Spleen (tissue), 7 donors: ENCODE results near the gene CIB1.

ENCODE experiments used
- POLR2AphosphoS5 ChIP-seq, 3 donors: sonication (generic); formaldehyde crosslinking; IDR thresholded peaks; one replicate each; pipeline ENCODE4 v1.5.1; 2017; ENCODE audit warnings: antibody characterized with exemption in 3 of 3
- TF ChIP-seq, protein P1 (sequence below), 11 experiments: fragments of 200-600 bp in 7 of 11; fragments of 450-650 bp in 4 of 11; sonication (generic) in 4 of 11; IDR thresholded peaks in 8 of 11; conservative IDR thresholded peaks in 3 of 11; 1 replicate in 7 of 11; 2 replicates in 4 of 11; pipeline versions ENCODE4 v1.4.0 to v1.8.0; 2016 to 2021; ENCODE audit warnings: antibody characterized with exemption in 11 of 11, inconsistent platforms in 4 of 11, mild to moderate bottlenecking in 1 of 11
- donor health status: DM: no; HTN: no; CAD: no; lungs with moderate emphysema.
- donor health status: DM: no; HTN: no; CAD: no.
- donor health status: DM: no; HTN: no; CAD: no.

DNA sequence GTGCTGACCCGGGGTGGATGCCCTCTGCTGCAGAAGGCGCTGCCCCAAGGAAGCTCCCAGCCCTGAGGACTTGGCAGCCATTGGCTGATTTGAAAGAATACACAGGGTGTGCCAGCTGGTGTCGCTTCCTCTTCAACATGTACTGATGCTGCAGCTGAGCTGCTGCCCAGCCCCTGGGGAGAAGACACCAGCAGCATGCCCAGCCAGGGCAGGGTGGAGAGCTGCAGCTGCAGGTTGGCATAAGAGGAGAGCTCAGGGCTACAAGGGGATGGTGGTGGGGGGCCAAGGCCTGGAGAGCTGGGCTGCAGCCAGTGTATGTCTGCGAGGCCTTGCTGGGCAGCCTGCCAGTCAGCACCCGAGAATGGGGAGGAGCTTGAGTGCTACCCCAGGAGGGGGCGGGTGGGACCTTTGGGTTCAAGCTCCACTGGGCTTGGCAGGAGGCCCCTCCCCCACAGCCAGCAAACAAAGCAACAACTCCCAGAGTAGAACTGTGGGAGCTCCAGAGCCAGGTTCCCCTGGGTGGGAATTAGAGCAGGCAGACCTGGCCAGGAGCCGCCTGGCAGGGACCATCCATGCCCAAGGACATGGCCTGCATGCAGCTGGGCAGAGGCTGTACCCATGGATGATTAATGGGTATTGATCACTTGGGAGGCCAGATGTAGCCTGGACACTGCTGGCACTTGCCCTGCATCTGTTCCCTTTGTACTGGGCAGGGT lies 41.8 kb downstream of the CIB1 start:
- peak; percentile 80 to 86 (median 86) for TF ChIP-seq POLR2AphosphoS5 (IDR thresholded peaks at IDR 0.05)
- TF ChIP-seq, protein P1, sequence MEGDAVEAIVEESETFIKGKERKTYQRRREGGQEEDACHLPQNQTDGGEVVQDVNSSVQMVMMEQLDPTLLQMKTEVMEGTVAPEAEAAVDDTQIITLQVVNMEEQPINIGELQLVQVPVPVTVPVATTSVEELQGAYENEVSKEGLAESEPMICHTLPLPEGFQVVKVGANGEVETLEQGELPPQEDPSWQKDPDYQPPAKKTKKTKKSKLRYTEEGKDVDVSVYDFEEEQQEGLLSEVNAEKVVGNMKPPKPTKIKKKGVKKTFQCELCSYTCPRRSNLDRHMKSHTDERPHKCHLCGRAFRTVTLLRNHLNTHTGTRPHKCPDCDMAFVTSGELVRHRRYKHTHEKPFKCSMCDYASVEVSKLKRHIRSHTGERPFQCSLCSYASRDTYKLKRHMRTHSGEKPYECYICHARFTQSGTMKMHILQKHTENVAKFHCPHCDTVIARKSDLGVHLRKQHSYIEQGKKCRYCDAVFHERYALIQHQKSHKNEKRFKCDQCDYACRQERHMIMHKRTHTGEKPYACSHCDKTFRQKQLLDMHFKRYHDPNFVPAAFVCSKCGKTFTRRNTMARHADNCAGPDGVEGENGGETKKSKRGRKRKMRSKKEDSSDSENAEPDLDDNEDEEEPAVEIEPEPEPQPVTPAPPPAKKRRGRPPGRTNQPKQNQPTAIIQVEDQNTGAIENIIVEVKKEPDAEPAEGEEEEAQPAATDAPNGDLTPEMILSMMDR (IDR thresholded peaks at IDR 0.05 in 8 of 11, conservative IDR thresholded peaks at IDR 0.05 in 3 of 11) = no peak
